Vagina (tissue), 2 donors: ENCODE results near the gene PCNX4.
A peak's percentile ranks its signal among the peaks of the same experiment; 100 is the strongest.

Experiments used
- POLR2A ChIP-seq, 2 donors: fragments of 450-650 bp; IDR thresholded peaks; one replicate each; pipeline ENCODE4 v1.6.1; 2017; ENCODE audit warnings: antibody characterized with exemption in 2 of 2, mild to moderate bottlenecking in 2 of 2, moderate library complexity in 2 of 2
- TF ChIP-seq, protein P1 (sequence below), 3 experiments: fragments of 450-650 bp in 2 of 3; fragments of 200-600 bp in 1 of 3; sonication (generic) in 1 of 3; IDR thresholded peaks; one replicate each; pipeline ENCODE4 v1.5.1; 2017 to 2019; ENCODE audit warnings: antibody characterized with exemption in 3 of 3, mild to moderate bottlenecking in 2 of 3, moderate library complexity in 2 of 3

DNA sequence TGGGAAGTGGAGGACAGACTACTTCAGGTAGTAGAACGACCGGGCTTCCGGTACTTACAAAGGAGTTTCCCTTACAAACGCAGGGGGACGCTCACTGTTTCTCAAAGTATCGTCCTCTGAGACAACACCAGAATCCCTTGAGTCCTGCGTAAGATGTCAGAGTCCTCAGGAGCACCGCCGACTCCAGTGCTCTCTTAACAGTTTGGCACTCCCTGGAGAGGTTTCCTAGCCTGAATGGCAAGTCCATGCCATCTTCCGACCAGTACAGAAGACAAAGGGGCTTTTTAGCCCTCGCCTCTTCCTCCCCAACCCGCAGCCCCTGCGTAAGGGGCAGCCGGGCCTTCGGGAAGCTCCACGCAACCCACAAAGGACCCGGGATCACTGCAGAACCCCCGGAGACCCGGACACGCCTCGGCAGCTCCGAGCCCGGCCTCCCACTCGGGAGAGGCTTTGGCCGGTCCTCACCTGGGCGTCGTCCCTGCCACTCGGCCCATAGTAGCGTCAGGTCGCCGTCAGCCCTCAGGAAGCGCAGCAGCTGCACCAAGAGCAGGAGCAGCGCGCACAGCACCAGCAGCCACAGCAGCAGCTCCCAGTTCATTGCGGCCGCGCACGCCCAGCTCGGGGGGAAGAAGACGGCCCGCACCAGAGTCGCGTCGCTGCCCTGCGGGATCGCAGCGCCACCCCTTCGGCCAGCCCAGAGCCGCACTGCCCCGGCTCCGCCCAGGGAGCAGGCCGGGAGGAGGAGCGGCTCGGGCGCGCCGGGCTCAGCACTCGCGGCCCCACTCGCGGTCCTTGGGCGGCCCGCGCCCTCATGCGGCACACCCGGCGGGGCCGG lies 73.2 kb downstream of the PCNX4 start, which contains the start of gene DHRS7:
- peak in 1 of 2 donors; percentile 53 for TF ChIP-seq POLR2A (IDR thresholded peaks at IDR 0.05)
- TF ChIP-seq, protein P1, sequence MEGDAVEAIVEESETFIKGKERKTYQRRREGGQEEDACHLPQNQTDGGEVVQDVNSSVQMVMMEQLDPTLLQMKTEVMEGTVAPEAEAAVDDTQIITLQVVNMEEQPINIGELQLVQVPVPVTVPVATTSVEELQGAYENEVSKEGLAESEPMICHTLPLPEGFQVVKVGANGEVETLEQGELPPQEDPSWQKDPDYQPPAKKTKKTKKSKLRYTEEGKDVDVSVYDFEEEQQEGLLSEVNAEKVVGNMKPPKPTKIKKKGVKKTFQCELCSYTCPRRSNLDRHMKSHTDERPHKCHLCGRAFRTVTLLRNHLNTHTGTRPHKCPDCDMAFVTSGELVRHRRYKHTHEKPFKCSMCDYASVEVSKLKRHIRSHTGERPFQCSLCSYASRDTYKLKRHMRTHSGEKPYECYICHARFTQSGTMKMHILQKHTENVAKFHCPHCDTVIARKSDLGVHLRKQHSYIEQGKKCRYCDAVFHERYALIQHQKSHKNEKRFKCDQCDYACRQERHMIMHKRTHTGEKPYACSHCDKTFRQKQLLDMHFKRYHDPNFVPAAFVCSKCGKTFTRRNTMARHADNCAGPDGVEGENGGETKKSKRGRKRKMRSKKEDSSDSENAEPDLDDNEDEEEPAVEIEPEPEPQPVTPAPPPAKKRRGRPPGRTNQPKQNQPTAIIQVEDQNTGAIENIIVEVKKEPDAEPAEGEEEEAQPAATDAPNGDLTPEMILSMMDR (IDR thresholded peaks at IDR 0.05): peak in 2 of 3 experiments; percentile 25 to 53
